Smooth muscle cell (in vitro differentiated cells): ENCODE results near the gene VPS8. TPM values are rescaled to one million over a fixed set of nuclear protein-coding genes. Genes with fewer than 3 reads are reported as not detected.

ENCODE experiments used
- DNase-seq: peaks from one replicate; lab custom pipeline; 2025; ENCODE audit not compliant: unreplicated experiment; lab: John Stamatoyannopoulos, UW
- H2AFZ ChIP-seq: fragments of 200-600 bp; sonication (generic); 2 replicates; pipeline ENCODE4 v1.6.0; 2016; ENCODE audit warnings: antibody characterized with exemption, low read depth, mild to moderate bottlenecking
- H3F3A ChIP-seq: fragments of 200-600 bp; sonication (generic); 2 replicates; pipeline ENCODE4 v1.6.0; 2017; ENCODE audit warnings: antibody characterized with exemption, low read depth
- H3K27ac ChIP-seq: fragments of 200-600 bp; sonication (generic); 2 replicates; pipeline ENCODE4 v1.5.1; 2016; ENCODE audit warnings: low read depth, mild to moderate bottlenecking
- H3K27me3 ChIP-seq: fragments of 200-600 bp; sonication (generic); 2 replicates; pipeline ENCODE4 v1.6.1; 2016; ENCODE audit warnings: low read depth, mild to moderate bottlenecking
- H3K36me3 ChIP-seq: fragments of 200-600 bp; sonication (generic); 2 replicates; pipeline ENCODE4 v1.5.1; 2016; ENCODE audit warnings: low read depth
- H3K4me1 ChIP-seq: fragments of 200-600 bp; sonication (generic); 2 replicates; pipeline ENCODE4 v1.5.1; 2016; ENCODE audit warnings: low read depth
- H3K4me2 ChIP-seq: fragments of 200-600 bp; sonication (generic); 2 replicates; pipeline ENCODE4 v1.6.0; 2016; ENCODE audit warnings: mild to moderate bottlenecking
- H3K4me3 ChIP-seq: fragments of 200-600 bp; sonication (generic); 2 replicates; pipeline ENCODE4 v1.5.1; 2016; ENCODE audit warnings: mild to moderate bottlenecking
- H3K79me2 ChIP-seq: fragments of 200-600 bp; sonication (generic); 2 replicates; pipeline ENCODE4 v1.6.0; 2016; ENCODE audit warnings: low read depth, mild to moderate bottlenecking
- H3K9ac ChIP-seq: fragments of 200-600 bp; sonication (generic); 2 replicates; pipeline ENCODE4 v1.6.0; 2016; ENCODE audit warnings: low read depth
- H3K9me3 ChIP-seq: fragments of 200-600 bp; sonication (generic); replicated peaks from 2 replicates; pipeline ENCODE4 v1.5.1; 2016; ENCODE audit warnings: low read depth
- H4K20me1 ChIP-seq: fragments of 200-600 bp; sonication (generic); 2 replicates; pipeline ENCODE4 v1.6.0; 2016; ENCODE audit warnings: low read depth
- CTCF ChIP-seq: fragments of 200-600 bp; sonication (generic); IDR thresholded peaks from 2 replicates; pipeline ENCODE4 v1.5.1; 2017; ENCODE audit warnings: borderline replicate concordance, mild to moderate bottlenecking, antibody characterized with exemption; ENCODE audit not compliant: insufficient read depth, poor library complexity, severe bottlenecking
- WGBS: methylation state at CpG from one replicate; pipeline ENCODE4 v1.1.7; 2016; ENCODE audit warnings: low lambda C conversion rate; 5-methylcytosine and 5-hydroxymethylcytosine counted together
- polyA plus RNA-seq: library from polyadenylated mRNA; unstranded; fragments of >200 nt; fragmentation: Nextera tagmentation; extraction: Ambion mirVana; gene quantifications from 2 replicates; pipeline ENCODE4 v1.2.1, GENCODE V29; 2016
- total RNA-seq: library from RNA; depleted of rRNA; stranded (reverse); fragments of >200 nt; gene quantifications from 2 replicates; pipeline ENCODE4 v1.2.3, GENCODE V29; 2014

The VPS8 gene
- total and polyA plus RNA-seq, 2 experiments from 2014 or later: 16.1 to 53.9 TPM

DNA sequence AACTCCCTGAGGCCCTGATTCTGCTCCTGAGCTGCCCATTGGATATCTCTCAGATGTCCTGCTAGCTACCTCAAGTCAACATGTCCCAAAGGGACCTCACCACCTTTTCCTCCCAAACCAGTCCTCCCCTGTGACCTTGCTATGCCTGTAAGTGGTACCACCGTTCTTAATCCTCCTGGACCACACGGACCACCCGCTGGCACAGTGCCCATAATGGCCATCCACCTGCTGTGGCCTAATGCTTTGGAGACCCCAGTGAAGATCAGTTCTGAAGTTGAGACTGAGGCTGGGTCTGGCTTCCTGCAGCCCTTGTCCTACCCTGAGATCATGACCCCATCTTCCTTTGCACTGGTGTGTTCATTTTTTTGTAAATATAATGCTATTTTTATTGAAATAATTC is 15.0 kb upstream of the VPS8 start:
- Histone ChIP-seq H3K9me3 (no peaks in the 10 kb centered on the region), H4K20me1 (no peaks in the 10 kb centered on the region), H3K4me3 (no peak overlapping the region), H3F3A (peaks cover 5% of the 10 kb centered on the region), H3K27me3 (no peaks in the 10 kb centered on the region), H3K79me2 (no peaks in the 10 kb centered on the region), H3K27ac (no peak overlapping the region), H3K4me1 (peaks cover 4% of the 10 kb centered on the region), H3K4me2 (no peak overlapping the region), H2AFZ (no peak overlapping the region), H3K36me3 (no peaks in the 10 kb centered on the region), H3K9ac (no peak overlapping the region)
- no peak for DNase-seq
- 99% methylated on average over 3 of the region's 3 CpGs for WGBS
- no peak for TF ChIP-seq CTCF

GRCh38 chr3:184798120-184798519 is 13.8 kb upstream of the VPS8 start:
- no peak for DNase-seq
- Histone ChIP-seq H2AFZ (no peak overlapping the region), H3K36me3 (no peaks in the 10 kb centered on the region), H3F3A (peaks cover 5% of the 10 kb centered on the region), H3K4me3 (no peak overlapping the region), H4K20me1 (no peaks in the 10 kb centered on the region), H3K4me1 (peaks cover 4% of the 10 kb centered on the region), H3K27me3 (no peaks in the 10 kb centered on the region), H3K9me3 (no peaks in the 10 kb centered on the region), H3K9ac (no peak overlapping the region), H3K79me2 (no peaks in the 10 kb centered on the region), H3K27ac (no peak overlapping the region), H3K4me2 (no peak overlapping the region)
- 49% methylated on average over 3 of the region's 3 CpGs for WGBS
- TF ChIP-seq CTCF: no peak

- Histone ChIP-seq H3K79me2 (no peaks in the 10 kb centered on the region), H3K9ac (no peak overlapping the region), H3F3A (peaks cover 5% of the 10 kb centered on the region), H3K9me3 (no peaks in the 10 kb centered on the region), H3K27ac (no peak overlapping the region), H4K20me1 (no peaks in the 10 kb centered on the region), H3K4me1 (no peaks in the 10 kb centered on the region), H3K36me3 (no peaks in the 10 kb centered on the region), H3K4me2 (no peak overlapping the region), H3K4me3 (no peak overlapping the region), H3K27me3 (no peaks in the 10 kb centered on the region), H2AFZ (no peak overlapping the region)
- no peak for TF ChIP-seq CTCF
- 85% methylated on average over 5 of the region's 6 CpGs for WGBS
- no peak for DNase-seq
These were observed 11.5 kb upstream of the VPS8 start for GRCh38 chr3:184800349-184800930.

DNA sequence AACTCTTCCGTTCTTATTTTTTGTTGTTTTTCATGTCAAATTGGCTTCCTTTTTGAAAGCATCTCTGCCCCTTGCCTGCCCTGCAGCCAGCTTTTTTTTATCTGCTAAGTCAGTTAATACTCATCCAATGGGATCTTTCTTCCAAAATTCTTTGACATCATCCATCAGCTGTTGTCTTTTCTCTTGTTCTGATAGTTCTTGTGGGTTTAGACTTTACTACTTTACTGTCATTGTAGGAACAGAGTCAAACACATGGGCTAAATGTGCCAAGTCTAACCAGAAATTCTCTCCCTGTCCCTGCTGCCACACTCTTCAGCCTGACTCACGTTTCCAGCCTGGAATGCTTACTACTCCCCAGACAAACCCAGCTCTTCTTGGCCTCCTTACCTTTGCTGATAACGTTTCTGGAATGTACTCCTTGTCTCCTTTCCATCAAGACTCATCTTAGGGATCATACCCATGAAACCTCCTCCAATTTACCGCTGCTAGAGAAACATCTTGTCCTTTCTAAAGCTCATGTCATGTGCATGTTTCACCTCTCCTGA is 10.7 kb upstream of the VPS8 start:
- H3K9ac ChIP-seq: no peak overlapping the region
- no peak for DNase-seq
- H3K36me3 ChIP-seq: no peaks in the 10 kb centered on the region
- no peaks in the 10 kb centered on the region for H3K27me3 ChIP-seq
- H3K9me3 ChIP-seq: no peaks in the 10 kb centered on the region
- H2AFZ ChIP-seq: no peak overlapping the region
- no peak overlapping the region for H3K4me2 ChIP-seq
- H3K27ac ChIP-seq: no peak overlapping the region
- H3K4me1 ChIP-seq: no peaks in the 10 kb centered on the region
- peaks cover 5% of the 10 kb centered on the region for H3F3A ChIP-seq
- H3K79me2 ChIP-seq: no peaks in the 10 kb centered on the region
- TF ChIP-seq CTCF: no peak
- WGBS: 64% methylated on average over 4 of the region's 4 CpGs
- no peak overlapping the region for H3K4me3 ChIP-seq
- H4K20me1 ChIP-seq: no peaks in the 10 kb centered on the region
